Astrocyte (in vitro differentiated cells and primary cell): Measurements from ENCODE around the gene CRAT.

Experiments
- CTCF ChIP-seq: IDR thresholded peaks from 2 replicates; pipeline ENCODE4 v1.5.1; 2011; ENCODE audit warnings: low read depth, mild to moderate bottlenecking, inconsistent platforms, low read length, moderate library complexity; ENCODE audit not compliant: insufficient read depth
- EZH2 ChIP-seq: IDR thresholded peaks from 2 replicates; pipeline ENCODE4 v1.6.1; 2012; ENCODE audit warnings: mild to moderate bottlenecking, low read length, inconsistent platforms; ENCODE audit not compliant: insufficient read depth

GRCh38 chr9:129101279-129101678 lies 9.3 kb downstream of the CRAT start:
- TF ChIP-seq CTCF (no peak), EZH2 (no peak)
